Measurements from ENCODE around the gene CYTH3. TPM values are rescaled to one million over a fixed set of nuclear protein-coding genes. Genes with fewer than 3 reads are reported as not detected.

CYTH3 gene
- total RNA-seq, 1 donor from 2014 or later, result 17.2 TPM

- Mint-ChIP-seq H3K4me1 (ENCODE audit: low read depth) (no peaks in the 10 kb centered on the region), H3K9me3 (ENCODE audit: low read depth) (no peaks in the 10 kb centered on the region), H3K27ac (peak overlapping the region; percentile 67), H3K27me3 (no peaks in the 10 kb centered on the region), H3K36me3 (ENCODE audit: insufficient read depth) (peaks cover 44% of the 10 kb centered on the region), H3K4me3 (ENCODE audit: low read depth) (no peak overlapping the region)
- DNase-seq (ENCODE audit: low spot score, unreplicated experiment), result no peak
- no peak for TF ChIP-seq CTCF (IDR thresholded peaks at IDR 0.05; ENCODE audit: unreplicated experiment)
Observed at GRCh38 chr7:6149996-6150395, 122.4 kb downstream of the CYTH3 start.

- H3K9me3 Mint-ChIP-seq (ENCODE audit: low read depth), result no peaks in the 10 kb centered on the region
- H3K27ac Mint-ChIP-seq, result no peak overlapping the region
- no peak for DNase-seq (ENCODE audit: low spot score, unreplicated experiment)
- TF ChIP-seq CTCF (IDR thresholded peaks at IDR 0.05; ENCODE audit: unreplicated experiment), result no peak
- peaks cover 43% of the 10 kb centered on the region for H3K36me3 Mint-ChIP-seq (ENCODE audit: insufficient read depth)
- H3K27me3 Mint-ChIP-seq, result no peaks in the 10 kb centered on the region
- H3K4me3 Mint-ChIP-seq (ENCODE audit: low read depth), result no peak overlapping the region
- no peaks in the 10 kb centered on the region for H3K4me1 Mint-ChIP-seq (ENCODE audit: low read depth)
Observed at GRCh38 chr7:6148724-6149360, 123.6 kb downstream of the CYTH3 start.

- DNase-seq (ENCODE audit: low spot score, unreplicated experiment), result no peak
- peaks cover 44% of the 10 kb centered on the region for H3K36me3 Mint-ChIP-seq (ENCODE audit: insufficient read depth)
- TF ChIP-seq CTCF (IDR thresholded peaks at IDR 0.05; ENCODE audit: unreplicated experiment), result no peak
- no peaks in the 10 kb centered on the region for H3K9me3 Mint-ChIP-seq (ENCODE audit: low read depth)
- H3K27me3 Mint-ChIP-seq, result no peaks in the 10 kb centered on the region
- H3K4me3 Mint-ChIP-seq (ENCODE audit: low read depth), result no peak overlapping the region
- no peaks in the 10 kb centered on the region for H3K4me1 Mint-ChIP-seq (ENCODE audit: low read depth)
- no peak overlapping the region for H3K27ac Mint-ChIP-seq
Observed at GRCh38 chr7:6147627-6148026, 124.8 kb downstream of the CYTH3 start.

GRCh38 chr7:6146666-6147065 lies 125.8 kb downstream of the CYTH3 start:
- no peak for TF ChIP-seq CTCF (IDR thresholded peaks at IDR 0.05; ENCODE audit: unreplicated experiment)
- Mint-ChIP-seq H3K4me1 (ENCODE audit: low read depth) (no peaks in the 10 kb centered on the region), H3K36me3 (ENCODE audit: insufficient read depth) (peaks cover 40% of the 10 kb centered on the region), H3K4me3 (ENCODE audit: low read depth) (no peak overlapping the region), H3K27ac (no peak overlapping the region), H3K9me3 (ENCODE audit: low read depth) (no peaks in the 10 kb centered on the region), H3K27me3 (no peaks in the 10 kb centered on the region)
- no peak for DNase-seq (ENCODE audit: low spot score, unreplicated experiment)

- TF ChIP-seq CTCF (IDR thresholded peaks at IDR 0.05; ENCODE audit: unreplicated experiment), result no peak
- Mint-ChIP-seq H3K27me3 (no peaks in the 10 kb centered on the region), H3K27ac (no peak overlapping the region), H3K9me3 (ENCODE audit: low read depth) (no peaks in the 10 kb centered on the region), H3K4me3 (ENCODE audit: low read depth) (no peak overlapping the region), H3K36me3 (ENCODE audit: insufficient read depth) (peaks cover 39% of the 10 kb centered on the region), H3K4me1 (ENCODE audit: low read depth) (no peaks in the 10 kb centered on the region)
- no peak for DNase-seq (ENCODE audit: low spot score, unreplicated experiment)
Observed at GRCh38 chr7:6143997-6144396, 128.4 kb downstream of the CYTH3 start.
